Hepatocyte (in vitro differentiated cells): ENCODE measurements around the gene TSPAN10. TPM values are rescaled to one million over a fixed set of nuclear protein-coding genes. Genes with fewer than 3 reads are reported as not detected.

ENCODE experiments used
- DNase-seq: peaks from one replicate; pipeline ENCODE4 v3.0.0-alpha.2; 2016; ENCODE audit warnings: low spot score
- H2AFZ ChIP-seq: fragments of 200-600 bp; sonication (generic); 2 replicates; pipeline ENCODE4 v1.6.0; 2016; ENCODE audit warnings: antibody characterized with exemption, mild to moderate bottlenecking
- H3K27ac ChIP-seq: fragments of 200-600 bp; sonication (generic); 2 replicates; pipeline ENCODE4 v1.5.1; 2016; ENCODE audit warnings: mild to moderate bottlenecking
- H3K27me3 ChIP-seq: fragments of 200-600 bp; sonication (generic); 2 replicates; pipeline ENCODE4 v1.6.1; 2016
- H3K36me3 ChIP-seq: fragments of 200-600 bp; sonication (generic); replicated peaks from 2 replicates; pipeline ENCODE4 v1.5.1; 2016; ENCODE audit warnings: low read depth; ENCODE audit not compliant: insufficient read depth
- H3K4me1 ChIP-seq: fragments of 200-600 bp; sonication (generic); 2 replicates; pipeline ENCODE4 v1.5.1; 2016; ENCODE audit warnings: mild to moderate bottlenecking, moderate library complexity; ENCODE audit not compliant: insufficient read depth
- H3K4me2 ChIP-seq: fragments of 200-600 bp; sonication (generic); 2 replicates; pipeline ENCODE4 v1.6.0; 2016
- H3K4me3 ChIP-seq: fragments of 200-600 bp; sonication (generic); 2 replicates; pipeline ENCODE4 v1.5.1; 2016; ENCODE audit warnings: mild to moderate bottlenecking
- H3K79me2 ChIP-seq: fragments of 200-600 bp; sonication (generic); 2 replicates; pipeline ENCODE4 v1.6.0; 2017; ENCODE audit warnings: mild to moderate bottlenecking
- H3K9me2 ChIP-seq: fragments of 200-600 bp; sonication (generic); replicated peaks from 2 replicates; pipeline ENCODE4 v1.6.0; 2017; ENCODE audit warnings: mild to moderate bottlenecking; ENCODE audit not compliant: insufficient read depth
- H3K9me3 ChIP-seq: fragments of 200-600 bp; sonication (generic); 2 replicates; pipeline ENCODE4 v1.5.1; 2016; ENCODE audit warnings: low read depth, mild to moderate bottlenecking
- H4K20me1 ChIP-seq: fragments of 200-600 bp; sonication (generic); 2 replicates; pipeline ENCODE4 v1.6.0; 2016; ENCODE audit warnings: mild to moderate bottlenecking; ENCODE audit not compliant: insufficient read depth, poor library complexity, severe bottlenecking
- EZH2 ChIP-seq: fragments of 200-600 bp; sonication (generic); IDR thresholded peaks from 2 replicates; pipeline ENCODE4 v1.6.1; 2016; ENCODE audit warnings: antibody characterized with exemption, mild to moderate bottlenecking, borderline replicate concordance
- EZH2phosphoT487 ChIP-seq: fragments of 200-600 bp; sonication (generic); IDR thresholded peaks from one replicate; pipeline ENCODE4 v1.6.1; 2018; ENCODE audit warnings: antibody characterized with exemption, mild to moderate bottlenecking, low read depth, moderate library complexity; ENCODE audit not compliant: unreplicated experiment, severe bottlenecking
- WGBS: methylation state at CpG from one replicate; pipeline ENCODE4 v1.1.6; 2016; ENCODE audit warnings: low lambda C conversion rate; ENCODE audit errors: missing lambda C conversion rate; 5-methylcytosine and 5-hydroxymethylcytosine counted together
- polyA plus RNA-seq: library from polyadenylated mRNA; unstranded; fragments of >200 nt; fragmentation: Nextera tagmentation; extraction: Ambion mirVana; gene quantifications from 2 replicates; pipeline ENCODE4 v1.2.1, GENCODE V29; 2016
- total RNA-seq: library from RNA; depleted of rRNA; stranded (reverse); fragments of >200 nt; gene quantifications from 2 replicates; pipeline ENCODE4 v1.2.3, GENCODE V29; 2014
- TF ChIP-seq, protein P1 (sequence below): fragments of 200-600 bp; sonication (generic); IDR thresholded peaks from 2 replicates; pipeline ENCODE4 v1.5.1; 2016; ENCODE audit warnings: antibody characterized with exemption, mild to moderate bottlenecking; ENCODE audit not compliant: poor library complexity

Gene TSPAN10
- total and polyA plus RNA-seq, 2 experiments from 2014 or later = 1.4 to 15.2 TPM

DNA sequence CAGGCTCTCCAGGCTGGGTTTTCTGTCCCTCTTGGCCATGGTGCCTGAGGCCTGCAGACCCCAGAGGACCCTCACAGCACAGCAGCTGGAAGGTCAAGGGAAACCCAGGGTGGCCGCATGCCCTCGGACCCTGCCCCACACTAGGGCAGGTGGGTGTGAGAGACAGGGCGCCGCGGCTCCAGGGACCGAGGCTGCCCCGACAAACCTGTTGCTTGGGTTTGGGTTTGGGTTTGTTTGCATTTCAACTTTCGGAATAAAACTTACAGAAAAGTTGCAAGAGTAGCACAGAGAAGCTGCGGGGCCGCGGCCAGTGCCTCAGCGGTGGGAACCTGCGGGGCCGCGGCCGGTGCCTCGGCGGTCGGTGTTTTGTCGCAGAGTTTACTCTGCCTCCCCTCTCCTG is 54.6 kb downstream of the TSPAN10 start:
- H3K27ac ChIP-seq = no peak overlapping the region
- TF ChIP-seq EZH2phosphoT487 (no peak), EZH2 (no peak)
- TF ChIP-seq, protein P1, sequence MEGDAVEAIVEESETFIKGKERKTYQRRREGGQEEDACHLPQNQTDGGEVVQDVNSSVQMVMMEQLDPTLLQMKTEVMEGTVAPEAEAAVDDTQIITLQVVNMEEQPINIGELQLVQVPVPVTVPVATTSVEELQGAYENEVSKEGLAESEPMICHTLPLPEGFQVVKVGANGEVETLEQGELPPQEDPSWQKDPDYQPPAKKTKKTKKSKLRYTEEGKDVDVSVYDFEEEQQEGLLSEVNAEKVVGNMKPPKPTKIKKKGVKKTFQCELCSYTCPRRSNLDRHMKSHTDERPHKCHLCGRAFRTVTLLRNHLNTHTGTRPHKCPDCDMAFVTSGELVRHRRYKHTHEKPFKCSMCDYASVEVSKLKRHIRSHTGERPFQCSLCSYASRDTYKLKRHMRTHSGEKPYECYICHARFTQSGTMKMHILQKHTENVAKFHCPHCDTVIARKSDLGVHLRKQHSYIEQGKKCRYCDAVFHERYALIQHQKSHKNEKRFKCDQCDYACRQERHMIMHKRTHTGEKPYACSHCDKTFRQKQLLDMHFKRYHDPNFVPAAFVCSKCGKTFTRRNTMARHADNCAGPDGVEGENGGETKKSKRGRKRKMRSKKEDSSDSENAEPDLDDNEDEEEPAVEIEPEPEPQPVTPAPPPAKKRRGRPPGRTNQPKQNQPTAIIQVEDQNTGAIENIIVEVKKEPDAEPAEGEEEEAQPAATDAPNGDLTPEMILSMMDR = no peak
- no peaks in the 10 kb centered on the region for H3K36me3 ChIP-seq
- no peaks in the 10 kb centered on the region for H3K9me3 ChIP-seq
- H3K79me2 ChIP-seq = peaks cover 17% of the 10 kb centered on the region
- H3K27me3 ChIP-seq = no peaks in the 10 kb centered on the region
- peaks cover 3% of the 10 kb centered on the region for H4K20me1 ChIP-seq
- WGBS = 99% methylated on average over 19 of the region's 20 CpGs
- no peaks in the 10 kb centered on the region for H3K9me2 ChIP-seq
- no peaks in the 10 kb centered on the region for H3K4me1 ChIP-seq
- no peak for DNase-seq
- H2AFZ ChIP-seq = no peak overlapping the region
- H3K4me3 ChIP-seq = no peak overlapping the region
- H3K4me2 ChIP-seq = no peak overlapping the region

DNA sequence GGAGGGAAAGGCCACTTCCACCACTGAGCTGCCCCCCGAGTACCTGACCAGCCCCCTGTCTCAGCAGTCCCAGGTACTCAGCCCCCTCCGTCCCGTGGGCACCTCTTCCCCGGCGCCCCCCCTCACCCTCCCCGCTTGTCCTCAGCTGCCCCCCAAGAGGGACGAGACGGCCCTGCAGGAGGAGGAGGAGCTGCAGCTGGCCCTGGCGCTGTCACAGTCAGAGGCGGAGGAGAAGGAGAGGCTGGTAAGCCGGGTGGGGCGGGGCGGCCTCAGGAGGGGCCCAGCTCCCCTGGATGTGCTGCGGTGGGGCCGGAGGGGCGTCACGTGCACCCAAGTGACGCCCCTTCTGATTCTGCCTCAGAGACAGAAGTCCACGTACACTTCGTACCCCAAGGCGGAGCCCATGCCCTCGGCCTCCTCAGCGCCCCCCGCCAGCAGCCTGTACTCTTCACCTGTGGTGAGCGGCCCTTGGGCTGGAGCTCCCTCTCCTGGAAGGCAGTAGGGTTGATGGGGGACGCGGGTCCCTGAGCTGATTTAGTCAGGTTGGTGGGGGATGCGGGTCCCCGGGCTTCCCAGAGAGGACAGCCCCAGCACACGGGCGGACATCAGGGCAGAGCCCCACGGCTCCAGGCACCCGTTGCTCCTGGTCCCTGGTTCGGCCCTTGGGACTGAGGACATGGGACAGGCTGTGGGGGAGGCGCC is 56.7 kb downstream of the TSPAN10 start:
- H3K27me3 ChIP-seq = no peaks in the 10 kb centered on the region
- no peaks in the 10 kb centered on the region for H3K36me3 ChIP-seq
- peaks cover 3% of the 10 kb centered on the region for H4K20me1 ChIP-seq
- H3K4me3 ChIP-seq = no peak overlapping the region
- no peak overlapping the region for H3K4me2 ChIP-seq
- no peak for TF ChIP-seq EZH2phosphoT487
- TF ChIP-seq, protein P1 = no peak
- H3K9me3 ChIP-seq = no peaks in the 10 kb centered on the region
- no peaks in the 10 kb centered on the region for H3K9me2 ChIP-seq
- H3K27ac ChIP-seq = no peak overlapping the region
- DNase-seq = no peak
- WGBS = 93% methylated on average over 23 of the region's 35 CpGs
- no peak overlapping the region for H2AFZ ChIP-seq
- no peaks in the 10 kb centered on the region for H3K4me1 ChIP-seq
- peaks cover 21% of the 10 kb centered on the region for H3K79me2 ChIP-seq

DNA sequence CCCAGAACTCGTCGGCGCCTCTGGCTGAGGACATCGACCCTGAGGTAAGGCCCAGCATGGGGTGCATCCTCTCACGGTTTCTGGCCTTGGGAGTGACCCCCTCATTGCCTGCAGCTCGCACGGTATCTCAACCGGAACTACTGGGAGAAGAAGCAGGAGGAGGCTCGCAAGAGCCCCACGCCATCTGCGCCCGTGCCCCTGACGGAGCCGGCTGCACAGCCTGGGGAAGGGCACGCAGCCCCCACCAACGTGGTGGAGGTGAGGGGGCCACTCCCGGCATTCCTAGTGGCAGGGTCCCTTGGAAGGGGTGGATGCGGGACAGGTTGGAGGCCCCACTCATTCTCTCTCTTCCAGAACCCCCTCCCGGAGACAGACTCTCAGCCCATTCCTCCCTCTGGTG is 57.8 kb downstream of the TSPAN10 start:
- no peaks in the 10 kb centered on the region for H3K27me3 ChIP-seq
- H3K4me3 ChIP-seq = no peak overlapping the region
- H4K20me1 ChIP-seq = peaks cover 3% of the 10 kb centered on the region
- 97% methylated on average over 19 of the region's 19 CpGs for WGBS
- no peaks in the 10 kb centered on the region for H3K36me3 ChIP-seq
- TF ChIP-seq, protein P1 = no peak
- TF ChIP-seq EZH2phosphoT487 = no peak
- TF ChIP-seq EZH2 = no peak
- H3K9me2 ChIP-seq = no peaks in the 10 kb centered on the region
- no peaks in the 10 kb centered on the region for H3K9me3 ChIP-seq
- H3K4me1 ChIP-seq = no peaks in the 10 kb centered on the region
- H3K27ac ChIP-seq = no peak overlapping the region
- H3K4me2 ChIP-seq = no peak overlapping the region
- DNase-seq = no peak
- H2AFZ ChIP-seq = no peak overlapping the region
- H3K79me2 ChIP-seq = peaks cover 32% of the 10 kb centered on the region

GRCh38 chr17:81695211-81695610 is 58.2 kb downstream of the TSPAN10 start:
- Histone ChIP-seq H3K9me2 (no peaks in the 10 kb centered on the region), H3K27me3 (no peaks in the 10 kb centered on the region), H3K27ac (no peak overlapping the region), H3K79me2 (peaks cover 36% of the 10 kb centered on the region), H3K4me1 (no peaks in the 10 kb centered on the region), H3K4me3 (no peak overlapping the region), H4K20me1 (peaks cover 3% of the 10 kb centered on the region), H3K36me3 (no peaks in the 10 kb centered on the region), H3K4me2 (no peak overlapping the region), H2AFZ (no peak overlapping the region), H3K9me3 (no peaks in the 10 kb centered on the region)
- TF ChIP-seq EZH2 (no peak), EZH2phosphoT487 (no peak)
- TF ChIP-seq, protein P1 = no peak
- 87% methylated on average over 6 of the region's 6 CpGs for WGBS
- DNase-seq = no peak
